NCI-H345 (cell line): ENCODE measurements around the gene MTCH1.
A peak's percentile ranks its signal among the peaks of the same experiment; 100 is the strongest.
"Not testable (repeated sequence)": the region's sequence is repeated elsewhere in the genome, so short reads cannot be mapped to it uniquely, and the experiment has no call there.

Experiments
- DNase-seq: peaks from one replicate; lab custom pipeline; 2025; lab: John Stamatoyannopoulos, UW

Gene MTCH1

DNA sequence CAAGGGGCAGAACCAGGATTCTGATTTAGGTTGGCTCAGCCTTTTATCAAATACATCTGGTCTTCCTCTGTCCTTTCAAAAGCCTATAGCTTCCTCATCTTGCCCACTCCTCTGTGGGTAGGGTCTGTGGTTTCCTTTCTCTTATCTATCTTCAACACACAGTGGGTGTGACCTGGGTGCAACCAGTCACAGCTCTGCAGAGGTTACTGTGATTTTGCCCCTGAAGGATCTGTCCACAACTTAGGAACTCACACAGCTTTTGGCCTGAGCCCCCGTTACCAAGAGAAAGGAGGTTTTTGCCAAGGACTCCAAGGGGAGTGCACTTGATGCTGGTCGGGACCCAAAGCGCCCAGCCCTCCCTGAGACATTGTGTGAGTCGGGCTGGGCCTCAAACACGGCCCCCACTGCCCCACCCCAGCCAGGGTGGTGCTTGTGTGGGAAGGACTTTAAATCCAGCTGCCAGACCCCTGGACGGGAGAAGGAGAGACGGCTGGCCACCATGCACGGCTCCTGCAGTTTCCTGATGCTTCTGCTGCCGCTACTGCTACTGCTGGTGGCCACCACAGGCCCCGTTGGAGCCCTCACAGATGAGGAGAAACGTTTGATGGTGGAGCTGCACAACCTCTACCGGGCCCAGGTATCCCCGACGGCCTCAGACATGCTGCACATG is 31.6 kb downstream of the MTCH1 start, which contains the start of gene PI16:
Gene PI16 (plus strand): TSS at position 477 of the 670 bp plus-strand sequence. CDS start 23 bp downstream, at position 500.
- DNase-seq = no peak

DNA sequence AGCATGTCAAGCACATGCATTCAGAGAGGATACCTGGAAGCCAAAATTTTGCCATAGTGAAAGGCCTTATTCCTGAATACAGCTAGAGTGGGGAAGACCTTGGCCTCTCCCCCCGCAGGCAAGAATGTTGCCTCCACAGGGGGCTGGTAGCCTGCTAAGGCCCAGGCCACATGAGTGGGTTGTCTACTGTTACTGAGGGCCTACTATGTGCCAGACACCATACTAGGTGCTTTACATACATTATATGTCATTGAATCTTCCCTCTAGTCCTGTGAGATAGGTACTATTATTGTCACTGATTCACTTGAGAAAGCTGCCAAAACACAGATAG is 32.1 kb downstream of the MTCH1 start:
- DNase-seq = no peak

DNA sequence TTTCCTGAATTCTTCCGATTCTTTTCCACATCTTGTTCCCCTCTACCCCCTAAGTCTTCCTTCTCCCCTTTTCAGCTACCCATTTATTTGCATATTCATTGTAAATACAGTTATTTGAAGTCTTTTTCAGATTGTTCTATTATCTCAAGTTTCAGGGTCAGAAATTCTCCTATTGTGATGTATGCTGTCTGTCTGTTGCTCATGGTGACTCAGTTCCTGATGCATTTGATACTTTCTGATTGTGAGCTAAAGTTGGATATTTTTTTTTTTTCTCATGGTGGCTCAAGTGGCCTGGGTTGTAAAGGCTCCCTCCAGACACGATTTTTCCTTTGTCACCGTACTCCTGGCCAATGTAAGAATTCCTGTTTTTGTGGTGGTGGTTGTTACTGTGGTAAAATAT is 36.4 kb downstream of the MTCH1 start:
- no peak for DNase-seq

DNA sequence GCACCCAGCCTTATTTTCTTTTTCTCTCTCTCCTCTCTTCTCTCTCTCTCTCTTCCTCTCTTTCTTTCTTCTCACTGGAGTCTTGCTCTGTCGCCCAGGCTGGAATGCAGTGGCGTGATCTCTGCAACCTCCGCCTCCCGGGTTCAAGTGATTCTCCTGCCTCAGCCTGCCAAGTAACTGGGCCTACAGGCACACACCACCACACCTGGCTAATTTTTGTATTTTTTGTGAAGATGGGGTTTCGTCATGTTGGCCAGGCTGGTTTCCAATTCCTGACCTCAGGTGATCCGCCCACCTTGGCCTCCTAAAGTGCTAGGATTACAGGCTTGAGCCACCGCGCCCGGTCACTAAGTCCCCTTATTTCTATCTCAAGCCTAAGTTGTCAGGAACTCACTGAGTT is 36.9 kb downstream of the MTCH1 start:
- not testable (repeated sequence) for DNase-seq

DNA sequence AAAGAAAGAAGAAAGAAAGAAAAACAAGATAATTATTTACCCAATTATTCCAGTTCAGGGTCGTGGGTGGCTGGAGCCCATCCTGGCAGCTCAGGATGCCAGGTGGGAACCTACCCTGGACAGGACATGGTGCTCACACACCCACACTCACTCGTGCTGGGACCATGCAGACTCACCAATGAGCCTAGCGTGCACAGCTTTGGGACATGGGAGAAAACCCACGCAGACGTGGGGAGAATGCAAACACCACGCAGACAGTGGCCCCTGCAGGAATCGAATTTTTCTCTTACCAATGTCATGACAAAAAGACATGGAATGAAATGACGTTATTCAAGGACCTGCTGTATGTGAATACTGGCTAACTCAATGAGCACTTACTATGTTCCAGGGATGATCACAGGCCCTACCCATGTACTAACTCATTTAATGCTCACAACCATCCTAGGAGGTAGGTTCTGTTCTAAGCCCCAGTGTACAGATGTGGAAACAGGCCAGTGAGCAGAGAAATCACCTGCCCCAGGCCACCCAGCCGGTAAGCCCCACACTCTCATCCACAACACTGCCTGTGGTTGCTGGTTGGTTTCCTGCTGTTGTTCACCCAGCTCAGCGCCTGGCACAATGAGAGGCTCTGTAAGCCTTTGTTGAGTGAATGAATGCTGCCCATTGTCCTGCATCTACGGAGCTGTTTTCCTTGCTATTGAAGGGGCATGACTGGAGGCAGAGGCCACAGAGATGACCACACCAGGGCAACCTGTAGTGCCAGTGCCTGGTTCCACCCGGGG is 38.2 kb downstream of the MTCH1 start:
- DNase-seq = no peak

DNA sequence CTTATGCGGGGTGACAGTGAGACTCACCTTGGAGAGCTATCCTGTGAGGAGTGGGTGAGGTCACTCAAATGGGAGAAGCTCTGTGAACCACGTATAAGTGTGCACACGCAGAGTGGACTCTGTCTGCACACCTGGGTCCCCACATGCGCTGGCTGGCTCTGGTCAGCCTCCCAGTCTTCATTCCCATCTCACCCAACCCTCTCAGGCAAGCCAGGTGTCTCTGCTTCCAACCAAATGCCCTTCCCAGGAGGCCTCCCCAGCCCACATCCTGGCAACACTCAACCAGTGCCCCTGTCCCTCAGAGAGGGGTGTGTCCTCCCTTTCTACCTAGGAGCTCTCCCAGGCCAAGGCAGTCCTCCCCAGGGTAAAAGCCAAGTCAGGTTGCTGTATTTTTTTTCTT is 39.5 kb downstream of the MTCH1 start:
- no peak for DNase-seq

DNA sequence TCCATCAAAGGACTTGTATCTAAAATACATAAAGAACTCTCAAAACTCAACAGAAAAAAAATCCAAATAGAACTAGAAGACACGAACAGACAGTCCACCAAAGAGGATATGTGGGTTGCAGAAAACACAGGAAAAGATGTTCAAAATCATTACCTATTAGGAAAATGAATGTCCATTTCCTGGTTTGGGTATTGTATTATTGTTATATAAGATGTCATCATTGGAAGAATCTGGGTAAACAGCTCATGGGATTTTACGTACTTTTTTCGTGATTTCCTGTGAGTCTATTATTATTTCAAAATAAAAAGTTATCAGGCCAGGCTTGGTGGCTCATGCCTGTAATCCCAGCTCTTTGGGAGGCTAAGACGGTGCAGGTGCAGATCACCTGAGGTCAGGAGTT is 40.7 kb downstream of the MTCH1 start:
- no peak for DNase-seq

DNA sequence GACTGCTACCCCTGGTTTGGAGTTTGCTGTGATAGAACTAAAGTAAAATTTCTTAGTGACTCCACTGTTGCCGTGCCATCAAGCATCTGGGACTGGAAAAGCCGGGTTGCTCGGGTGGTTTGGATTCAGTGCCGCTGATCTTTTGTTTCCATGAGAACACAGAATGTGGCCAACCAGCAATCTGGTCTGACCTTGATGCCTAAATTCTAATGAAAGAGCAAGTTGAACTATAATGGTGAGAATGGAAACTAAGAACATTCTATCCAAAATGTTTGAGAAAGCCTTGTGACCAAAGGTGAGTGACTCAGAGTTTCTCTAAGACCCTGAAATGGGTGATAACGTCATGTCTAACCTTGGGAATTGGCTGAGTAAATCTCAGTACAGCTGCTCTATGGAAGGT is 41.3 kb downstream of the MTCH1 start:
- no peak for DNase-seq

DNA sequence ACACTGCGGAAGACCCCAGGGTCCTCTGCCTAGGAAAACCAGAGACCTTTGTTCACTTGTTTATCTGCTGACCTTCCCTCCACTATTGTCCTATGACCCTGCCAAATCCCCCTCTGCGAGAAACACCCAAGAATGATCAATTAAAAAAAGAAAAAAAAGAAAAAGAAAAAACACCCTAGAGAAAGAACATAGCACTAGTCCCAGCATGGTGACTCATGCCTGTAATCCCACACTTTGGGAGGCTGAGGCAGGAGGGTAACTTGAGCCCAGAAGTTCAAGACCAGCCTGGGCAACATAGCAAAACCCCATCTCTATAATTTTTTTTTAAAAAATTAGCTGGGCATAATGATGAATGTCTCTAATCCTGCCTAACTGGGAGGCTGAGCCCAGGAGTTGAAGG is 43.7 kb downstream of the MTCH1 start:
- not testable (repeated sequence) for DNase-seq

DNA sequence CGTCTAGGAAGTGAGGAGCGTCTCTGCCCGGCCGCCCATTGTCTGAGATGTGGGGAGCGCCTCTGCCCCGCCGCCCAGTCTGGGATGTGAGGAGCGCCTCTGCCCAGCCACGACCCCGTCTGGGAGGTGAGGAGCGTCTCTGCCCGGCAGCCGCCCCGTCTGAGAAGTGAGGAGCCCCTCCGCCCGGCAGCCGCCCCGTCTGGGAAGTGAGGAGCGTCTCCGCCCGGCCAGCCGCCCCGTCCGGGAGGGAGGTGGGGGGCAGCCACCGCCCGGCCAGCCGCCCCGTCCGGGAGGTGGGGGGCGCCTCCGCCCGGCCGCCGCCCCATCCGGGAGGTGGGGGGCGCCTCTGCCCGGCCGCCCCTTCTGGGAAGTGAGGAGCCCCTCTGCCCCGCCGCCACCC is 44.4 kb downstream of the MTCH1 start:
- DNase-seq = not testable (repeated sequence)

DNA sequence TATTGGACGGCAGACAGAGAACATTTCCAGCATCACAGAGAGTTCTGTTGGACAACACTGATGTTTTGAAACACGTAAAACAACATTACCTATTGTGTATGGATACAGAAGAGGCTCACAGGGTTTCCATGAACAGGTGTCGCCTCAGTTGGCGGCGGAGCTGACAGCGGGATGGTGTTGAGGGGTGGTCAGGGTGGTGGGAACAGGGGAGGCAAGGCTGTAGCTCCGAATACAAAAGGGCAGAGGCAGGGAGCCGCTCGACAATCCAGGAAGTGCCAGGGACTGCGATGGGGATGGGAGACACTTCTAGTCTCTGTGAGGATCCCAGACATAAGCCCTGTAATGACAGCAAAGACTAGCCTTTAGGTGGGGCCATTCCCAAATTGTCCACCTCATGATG is 46.0 kb downstream of the MTCH1 start:
- DNase-seq = peak; percentile 34

DNA sequence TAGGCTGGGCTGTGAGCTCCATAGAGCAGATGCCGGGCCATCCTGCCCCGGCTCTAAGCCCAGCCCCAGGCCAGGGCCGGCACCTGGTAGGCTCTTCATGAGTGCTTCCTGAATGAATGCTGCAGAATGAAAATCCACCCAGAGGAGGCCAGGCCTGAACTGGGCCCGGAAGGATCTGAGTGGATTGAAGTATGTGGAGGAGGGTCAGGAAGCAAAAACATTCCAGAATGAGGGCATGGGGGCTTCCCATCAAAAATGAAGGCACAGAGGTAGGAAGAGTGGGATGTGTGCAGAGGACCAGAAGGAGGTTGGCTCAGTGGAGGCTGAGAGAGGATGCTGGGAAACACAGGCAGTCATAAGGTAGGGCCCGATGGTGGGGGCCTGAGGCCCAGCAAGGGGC is 47.0 kb downstream of the MTCH1 start:
- not testable (repeated sequence) for DNase-seq

DNA sequence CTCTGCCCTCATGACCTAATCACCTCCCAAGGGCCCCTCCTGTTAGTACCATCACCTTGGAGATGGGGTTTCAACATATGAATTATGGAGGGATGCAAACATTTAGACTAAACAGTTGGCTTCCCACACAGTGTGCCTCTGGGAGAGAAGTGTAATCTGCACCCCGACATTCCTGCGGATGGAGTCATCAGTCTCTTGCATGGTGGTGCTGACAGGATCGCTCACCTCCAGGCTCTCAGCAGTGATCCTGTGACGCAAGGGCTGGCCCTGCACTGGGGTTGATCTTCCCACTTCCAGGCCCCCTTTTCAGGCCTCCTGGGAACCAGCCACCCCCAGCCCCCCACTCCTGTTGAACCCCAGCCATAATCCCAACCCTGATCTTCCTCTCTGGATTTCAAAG is 47.5 kb downstream of the MTCH1 start:
- DNase-seq = no peak

DNA sequence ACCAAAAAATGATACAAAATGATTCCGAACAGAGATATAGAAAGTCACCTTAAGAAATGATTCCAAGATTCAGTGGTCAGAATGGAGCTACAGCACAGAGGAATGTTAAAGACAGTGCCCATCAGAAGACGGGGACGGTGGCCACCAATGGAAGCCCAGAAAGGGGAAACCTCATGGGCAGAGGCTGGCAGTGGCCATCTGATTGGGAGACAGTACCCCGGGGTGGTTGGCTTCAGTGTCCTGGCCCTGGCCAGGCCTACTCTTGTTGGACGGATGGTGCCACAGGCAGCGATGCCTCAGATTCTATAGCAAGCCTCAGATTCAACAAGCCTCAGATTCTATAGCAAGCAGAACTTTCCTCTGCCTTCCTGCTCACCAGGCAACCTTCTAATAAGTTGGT is 48.1 kb downstream of the MTCH1 start:
- no peak for DNase-seq

DNA sequence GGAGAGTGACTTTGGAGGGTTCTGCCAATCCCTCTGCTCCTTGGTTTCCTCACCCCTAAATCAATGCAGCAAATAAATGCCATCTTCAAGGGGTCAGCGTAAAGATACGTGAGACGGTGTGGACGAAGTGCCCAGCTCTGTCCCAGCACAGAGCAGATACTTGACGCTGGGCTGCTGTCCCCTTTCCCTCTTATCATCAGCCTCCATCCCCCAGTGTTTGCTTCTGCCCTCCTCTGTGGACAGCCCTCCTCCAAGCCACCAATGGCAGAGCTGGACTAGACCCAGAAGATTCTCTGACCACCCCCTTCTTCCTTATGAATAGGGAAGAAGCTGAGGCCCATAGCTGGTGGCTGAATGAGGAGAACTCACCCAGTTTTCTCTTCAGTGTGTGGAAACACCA is 49.2 kb downstream of the MTCH1 start:
- no peak for DNase-seq

DNA sequence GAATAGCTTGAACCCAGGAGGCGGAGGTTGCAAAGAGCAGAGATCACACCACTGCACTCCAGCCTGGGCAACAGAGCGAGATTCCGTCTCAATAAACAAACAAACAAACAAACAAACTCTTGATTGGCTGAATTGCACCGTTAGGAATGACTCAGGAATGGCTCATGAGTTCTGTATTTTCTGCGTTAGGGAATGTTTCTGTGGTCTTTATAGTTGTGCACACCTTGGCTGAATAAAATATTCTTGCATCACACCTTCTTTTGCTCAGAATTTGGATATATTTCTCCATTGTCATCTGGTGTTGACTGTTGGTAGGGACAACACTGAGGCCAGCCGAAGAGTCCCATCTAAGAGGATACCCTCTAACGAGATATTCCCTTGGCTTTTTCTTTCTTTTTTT is 51.1 kb downstream of the MTCH1 start:
- DNase-seq = no peak

DNA sequence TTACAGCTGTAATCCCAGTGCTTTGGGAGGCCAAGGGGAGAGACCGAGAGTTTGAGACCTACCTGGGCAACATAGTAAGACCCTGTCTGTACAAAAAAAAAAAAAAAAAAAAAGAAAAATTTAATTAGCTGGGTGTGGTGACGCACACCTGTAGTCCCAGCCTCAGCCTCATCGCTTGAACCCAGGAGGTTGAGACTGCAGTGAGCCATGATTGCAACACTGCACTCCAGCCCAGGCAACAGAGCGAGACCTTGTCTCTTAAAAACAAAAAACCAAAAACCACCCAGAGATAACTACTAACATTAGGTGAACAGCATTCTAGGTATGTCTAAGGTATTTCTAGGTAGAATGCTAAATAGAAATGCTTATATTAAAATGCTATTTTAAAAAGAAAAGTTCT is 52.5 kb downstream of the MTCH1 start:
- DNase-seq = no peak

DNA sequence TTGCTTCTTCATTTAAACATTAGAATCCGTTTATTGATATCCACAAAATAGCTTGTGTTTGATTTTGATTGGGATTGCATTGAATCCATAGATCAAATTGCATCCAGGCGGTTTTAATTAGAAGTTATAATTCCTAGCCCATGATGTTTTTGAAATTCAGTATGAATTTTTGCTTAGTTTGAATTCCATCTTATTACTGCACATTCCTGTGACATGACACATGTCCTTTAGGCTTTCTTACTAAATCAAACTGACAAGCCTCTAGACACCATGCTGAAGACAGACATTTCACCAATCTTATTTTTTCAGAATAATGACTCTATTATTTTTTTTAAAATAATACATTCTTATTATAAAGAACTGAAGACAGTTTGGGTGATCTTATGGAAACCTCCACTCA is 52.9 kb downstream of the MTCH1 start:
- no peak for DNase-seq

DNA sequence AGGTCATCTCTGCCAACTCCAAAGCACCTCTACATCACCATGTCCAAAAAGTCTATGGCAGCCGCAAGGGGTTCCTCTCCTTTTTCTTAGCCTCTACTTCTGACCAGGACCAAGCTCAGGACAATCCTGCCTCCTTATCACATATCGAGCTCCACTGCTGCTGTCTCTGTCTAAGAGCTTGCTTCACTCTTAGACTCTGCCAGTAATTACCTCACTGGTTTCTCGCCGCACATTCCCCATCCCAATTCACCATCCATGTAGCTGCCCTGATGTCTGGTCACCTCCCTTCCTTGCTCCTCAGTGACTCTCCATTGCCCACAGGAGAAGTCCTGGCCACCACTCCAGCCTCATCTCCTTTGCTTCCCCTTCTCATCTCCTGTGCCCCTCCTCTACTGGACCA is 55.5 kb downstream of the MTCH1 start:
- no peak for DNase-seq

DNA sequence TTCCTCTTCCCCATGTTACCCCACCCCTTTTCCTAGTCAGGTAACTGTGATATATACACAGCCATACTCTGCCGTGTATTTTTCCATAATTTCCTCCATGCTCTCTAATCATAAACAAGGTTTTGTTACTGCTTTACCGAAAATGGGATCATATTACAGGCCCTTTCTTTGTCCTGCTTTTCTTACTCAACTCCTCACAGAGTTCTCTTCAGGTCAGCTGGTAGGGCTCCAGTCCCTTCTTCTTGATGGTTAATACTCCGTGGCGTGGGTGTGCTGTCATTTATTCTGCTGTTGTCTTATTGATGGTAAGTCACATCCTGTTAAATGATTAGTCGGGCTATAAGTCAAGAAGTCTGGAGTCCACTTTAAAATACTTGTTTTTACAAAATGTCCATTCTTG is 56.4 kb downstream of the MTCH1 start:
- no peak for DNase-seq

DNA sequence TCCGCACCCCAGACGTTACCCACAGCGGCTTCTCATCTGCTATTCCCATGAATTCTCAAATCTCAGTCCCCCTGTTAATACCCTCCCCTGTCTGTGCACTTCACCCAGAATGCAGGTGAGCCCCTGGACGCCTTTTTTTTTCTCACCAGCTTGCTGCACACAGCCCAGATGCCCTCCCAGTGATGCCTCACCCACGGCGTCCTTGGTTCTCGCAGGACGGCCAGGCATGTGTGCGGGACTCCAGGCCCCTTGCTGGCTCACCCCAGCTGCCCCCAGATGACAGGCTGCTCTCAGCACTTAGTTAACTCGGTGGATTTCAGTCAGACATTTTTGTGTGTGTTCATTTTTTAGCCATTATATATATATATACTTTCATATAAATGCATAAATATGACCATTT is 56.8 kb downstream of the MTCH1 start:
- DNase-seq = no peak

DNA sequence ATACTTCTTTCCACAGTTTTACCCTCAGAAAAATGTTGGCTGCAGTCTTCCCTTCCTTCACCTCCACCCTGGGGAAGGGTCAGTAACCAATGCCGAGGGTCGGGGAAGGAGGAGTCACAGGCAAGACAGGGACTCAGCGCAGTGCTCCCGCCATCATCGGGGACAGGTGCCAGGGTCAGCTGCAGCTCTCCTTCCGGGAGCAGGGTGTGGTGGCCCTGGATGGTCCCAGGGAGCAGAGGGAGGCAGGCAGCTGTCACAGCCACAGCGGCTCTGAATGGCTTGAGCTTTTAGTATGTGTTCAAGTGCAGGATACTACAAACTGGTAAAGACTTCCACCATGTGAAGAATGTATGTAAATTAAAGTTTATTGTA is 57.5 kb downstream of the MTCH1 start:
- DNase-seq = no peak

DNA sequence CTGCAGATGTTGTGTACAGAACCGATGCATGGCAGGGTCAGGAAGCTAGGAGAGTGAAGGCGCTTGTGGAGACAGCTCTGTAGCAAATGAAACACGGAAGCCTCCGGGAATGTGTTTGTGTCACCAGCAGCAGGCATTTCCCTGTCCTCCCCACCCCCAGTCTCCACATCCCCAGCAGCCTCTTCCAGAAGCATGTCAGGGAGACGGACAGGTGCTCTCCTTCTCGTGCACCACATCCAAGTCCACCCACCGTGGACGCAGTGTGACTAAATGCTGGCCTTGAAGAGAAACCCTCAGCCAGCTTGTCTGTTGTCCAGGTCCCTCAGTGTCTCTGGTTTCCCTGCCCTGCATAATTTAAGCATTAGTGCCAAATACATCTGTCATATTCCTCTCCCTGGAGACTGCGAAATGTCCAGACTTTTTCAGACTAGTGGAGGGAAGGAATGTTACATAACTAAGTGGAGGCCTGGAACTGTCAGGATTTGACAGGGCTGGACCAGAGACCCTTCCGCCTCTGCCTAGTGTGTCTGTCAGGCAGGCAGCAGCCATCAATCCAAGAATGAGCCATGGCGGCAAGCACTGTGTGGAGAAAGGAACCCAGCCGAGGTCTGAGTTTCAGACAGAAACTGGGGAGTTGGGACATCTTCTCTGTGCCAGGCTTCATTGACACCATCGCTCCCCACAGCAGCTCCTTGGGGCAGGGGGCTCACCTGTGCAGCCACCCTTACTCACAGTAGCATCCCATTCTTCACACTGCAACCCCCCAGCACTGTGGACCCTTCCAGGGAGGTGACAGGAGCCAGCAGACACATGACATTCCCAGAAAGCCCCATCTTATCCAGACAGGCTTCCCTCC is 58.1 kb downstream of the MTCH1 start:
- DNase-seq = no peak
